Fibroblast of pulmonary artery (primary cell): ENCODE results near the gene RNF169.

ENCODE experiments used
- DNase-seq: peaks from one replicate; pipeline ENCODE4 v3.0.0-alpha.2; 2010; ENCODE audit warnings: low read depth
- H3K4me3 ChIP-seq: replicated peaks from 2 replicates; pipeline ENCODE4 v1.5.1; 2011; ENCODE audit warnings: low read depth, mild to moderate bottlenecking, control low read depth, low read length, moderate library complexity
- TF ChIP-seq, protein P1 (sequence below): IDR thresholded peaks from 2 replicates; pipeline ENCODE4 v1.5.1; 2011; ENCODE audit warnings: mild to moderate bottlenecking, control low read depth, low read length, inconsistent platforms; ENCODE audit errors: missing control alignments

The RNF169 gene

DNA sequence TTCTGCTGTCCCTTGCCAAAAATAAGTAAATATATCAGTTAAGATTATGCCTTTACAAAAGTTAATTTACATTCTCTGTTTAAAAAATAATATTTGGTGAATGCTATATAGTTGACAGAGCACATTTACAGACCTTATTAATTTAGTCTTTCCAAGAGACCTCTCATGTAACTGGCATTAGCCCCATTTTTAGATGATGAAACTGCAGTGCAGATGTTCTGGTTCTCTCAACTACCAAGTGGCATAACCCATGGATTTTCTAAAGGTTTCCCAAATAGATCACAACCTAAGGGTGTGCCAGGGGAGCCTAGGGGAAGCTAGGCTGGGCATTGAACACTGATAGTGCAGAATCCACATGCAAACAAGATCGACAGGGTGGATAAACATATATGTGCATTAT lies 88.5 kb downstream of the RNF169 start:
- no peak for DNase-seq
- TF ChIP-seq, protein P1, sequence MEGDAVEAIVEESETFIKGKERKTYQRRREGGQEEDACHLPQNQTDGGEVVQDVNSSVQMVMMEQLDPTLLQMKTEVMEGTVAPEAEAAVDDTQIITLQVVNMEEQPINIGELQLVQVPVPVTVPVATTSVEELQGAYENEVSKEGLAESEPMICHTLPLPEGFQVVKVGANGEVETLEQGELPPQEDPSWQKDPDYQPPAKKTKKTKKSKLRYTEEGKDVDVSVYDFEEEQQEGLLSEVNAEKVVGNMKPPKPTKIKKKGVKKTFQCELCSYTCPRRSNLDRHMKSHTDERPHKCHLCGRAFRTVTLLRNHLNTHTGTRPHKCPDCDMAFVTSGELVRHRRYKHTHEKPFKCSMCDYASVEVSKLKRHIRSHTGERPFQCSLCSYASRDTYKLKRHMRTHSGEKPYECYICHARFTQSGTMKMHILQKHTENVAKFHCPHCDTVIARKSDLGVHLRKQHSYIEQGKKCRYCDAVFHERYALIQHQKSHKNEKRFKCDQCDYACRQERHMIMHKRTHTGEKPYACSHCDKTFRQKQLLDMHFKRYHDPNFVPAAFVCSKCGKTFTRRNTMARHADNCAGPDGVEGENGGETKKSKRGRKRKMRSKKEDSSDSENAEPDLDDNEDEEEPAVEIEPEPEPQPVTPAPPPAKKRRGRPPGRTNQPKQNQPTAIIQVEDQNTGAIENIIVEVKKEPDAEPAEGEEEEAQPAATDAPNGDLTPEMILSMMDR, result no peak
- no peak overlapping the region for H3K4me3 ChIP-seq

DNA sequence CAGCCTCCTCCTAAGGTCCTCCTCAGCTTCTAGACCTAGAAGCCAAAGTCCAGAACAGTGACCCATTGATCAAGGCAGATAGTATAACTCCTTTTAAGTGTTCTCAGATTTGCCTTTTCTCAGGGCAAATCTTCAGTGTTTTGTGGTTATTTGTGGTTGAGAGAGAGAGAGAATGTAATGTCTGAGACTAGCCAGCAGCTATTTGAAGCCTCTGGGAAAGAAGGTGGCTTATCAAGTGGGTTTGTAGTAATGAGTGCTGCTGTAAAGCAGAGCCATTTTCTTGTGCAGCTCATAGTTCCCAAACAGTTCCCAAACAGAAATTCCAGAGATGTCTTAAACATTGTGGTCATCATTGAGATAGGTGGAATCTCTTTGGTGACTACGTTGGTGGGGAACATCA lies 89.5 kb downstream of the RNF169 start:
- no peak for DNase-seq
- TF ChIP-seq, protein P1, result no peak

DNA sequence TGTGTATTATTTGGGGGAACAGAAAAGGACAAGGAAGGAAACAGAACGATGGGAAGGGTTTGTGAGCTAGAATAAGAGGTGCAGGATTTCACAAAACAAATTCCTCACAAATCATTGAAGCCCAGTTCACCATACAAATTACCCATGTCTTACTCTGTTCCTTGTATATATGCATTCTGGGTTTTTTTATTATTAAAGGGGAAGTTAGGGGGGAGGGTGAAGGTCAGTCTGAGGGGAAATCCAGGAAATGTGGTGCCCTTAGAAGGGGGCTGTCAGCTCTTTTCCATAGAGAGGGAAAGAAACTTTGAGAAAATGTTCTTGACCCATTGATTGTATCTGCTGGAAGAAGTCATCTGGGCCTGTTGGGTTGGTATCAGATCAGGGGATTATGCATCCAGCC lies 90.8 kb downstream of the RNF169 start:
- no peak overlapping the region for H3K4me3 ChIP-seq
- DNase-seq, result no peak
- TF ChIP-seq, protein P1, result no peak

More for the DNA sequence above, 89.5 kb downstream of the RNF169 start:
- H3K4me3 ChIP-seq, result no peak overlapping the region

GRCh38 chr11:74839971-74840370 lies 91.3 kb downstream of the RNF169 start:
- peak; percentile 18 for DNase-seq
- TF ChIP-seq, protein P1, result no peak
- no peak overlapping the region for H3K4me3 ChIP-seq

DNA sequence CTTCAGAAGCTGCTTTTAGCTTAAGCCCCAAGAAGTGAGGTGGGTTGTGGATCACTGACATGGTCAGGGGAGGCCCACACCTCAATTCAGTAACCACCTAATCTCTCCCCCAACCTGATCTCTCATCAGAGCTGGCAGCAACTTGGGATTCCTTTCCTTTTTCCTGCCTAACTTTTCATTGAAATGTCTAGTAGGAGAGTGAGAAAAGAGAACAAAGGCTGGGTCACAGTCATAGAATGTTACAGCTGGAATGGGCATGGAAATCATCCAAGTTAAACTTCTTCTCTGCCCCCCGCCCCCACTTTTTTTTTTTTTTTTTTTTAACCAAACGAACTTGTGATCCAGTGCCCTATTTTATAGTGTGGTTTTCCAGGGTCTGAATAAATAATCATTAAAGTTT lies 91.8 kb downstream of the RNF169 start:
- peak; percentile 20 for DNase-seq
- TF ChIP-seq, protein P1, result no peak
- no peak overlapping the region for H3K4me3 ChIP-seq

DNA sequence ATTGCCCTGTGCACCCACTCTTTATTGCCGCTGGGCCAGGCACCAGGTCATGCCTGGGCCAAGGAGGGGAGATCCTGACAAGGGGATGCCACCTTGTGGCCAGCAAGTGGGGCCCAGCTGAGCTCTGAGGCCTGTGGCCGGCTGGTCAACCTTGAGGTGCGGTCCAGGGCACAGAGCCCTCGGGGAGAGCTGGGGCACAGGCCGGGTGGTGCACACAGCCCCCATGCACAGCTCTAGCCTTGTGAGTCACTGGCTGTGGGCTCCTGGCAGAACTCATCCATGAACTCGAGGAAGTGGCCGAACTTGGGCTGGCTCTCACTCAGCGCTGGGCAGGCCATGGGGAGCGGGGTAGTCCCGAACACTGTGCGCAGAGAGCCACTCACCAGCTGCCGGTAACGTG lies 94.3 kb downstream of the RNF169 start:
- TF ChIP-seq, protein P1, result no peak
- no peak overlapping the region for H3K4me3 ChIP-seq
- no peak for DNase-seq

GRCh38 chr11:74844072-74844471 lies 95.4 kb downstream of the RNF169 start:
- DNase-seq, result no peak
- TF ChIP-seq, protein P1, result no peak
- no peak overlapping the region for H3K4me3 ChIP-seq
